Measurements from ENCODE around the gene MAPT.

The MAPT gene

DNA sequence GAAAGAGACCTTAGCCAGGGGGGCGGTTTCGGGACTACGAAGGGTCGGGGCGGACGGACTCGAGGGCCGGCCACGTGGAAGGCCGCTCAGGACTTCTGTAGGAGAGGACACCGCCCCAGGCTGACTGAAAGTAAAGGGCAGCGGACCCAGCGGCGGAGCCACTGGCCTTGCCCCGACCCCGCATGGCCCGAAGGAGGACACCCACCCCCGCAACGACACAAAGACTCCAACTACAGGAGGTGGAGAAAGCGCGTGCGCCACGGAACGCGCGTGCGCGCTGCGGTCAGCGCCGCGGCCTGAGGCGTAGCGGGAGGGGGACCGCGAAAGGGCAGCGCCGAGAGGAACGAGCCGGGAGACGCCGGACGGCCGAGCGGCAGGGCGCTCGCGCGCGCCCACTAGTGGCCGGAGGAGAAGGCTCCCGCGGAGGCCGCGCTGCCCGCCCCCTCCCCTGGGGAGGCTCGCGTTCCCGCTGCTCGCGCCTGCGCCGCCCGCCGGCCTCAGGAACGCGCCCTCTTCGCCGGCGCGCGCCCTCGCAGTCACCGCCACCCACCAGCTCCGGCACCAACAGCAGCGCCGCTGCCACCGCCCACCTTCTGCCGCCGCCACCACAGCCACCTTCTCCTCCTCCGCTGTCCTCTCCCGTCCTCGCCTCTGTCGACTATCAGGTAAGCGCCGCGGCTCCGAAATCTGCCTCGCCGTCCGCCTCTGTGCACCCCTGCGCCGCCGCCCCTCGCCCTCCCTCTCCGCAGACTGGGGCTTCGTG lies at the start of gene MAPT:
Gene MAPT (plus strand): TSS at position 533 of the 763 bp plus-strand sequence. CDS start 67,784 bp downstream, outside the sequence.
- peak; percentile 74 for DNase-seq (ENCODE audit: low read depth)

DNA sequence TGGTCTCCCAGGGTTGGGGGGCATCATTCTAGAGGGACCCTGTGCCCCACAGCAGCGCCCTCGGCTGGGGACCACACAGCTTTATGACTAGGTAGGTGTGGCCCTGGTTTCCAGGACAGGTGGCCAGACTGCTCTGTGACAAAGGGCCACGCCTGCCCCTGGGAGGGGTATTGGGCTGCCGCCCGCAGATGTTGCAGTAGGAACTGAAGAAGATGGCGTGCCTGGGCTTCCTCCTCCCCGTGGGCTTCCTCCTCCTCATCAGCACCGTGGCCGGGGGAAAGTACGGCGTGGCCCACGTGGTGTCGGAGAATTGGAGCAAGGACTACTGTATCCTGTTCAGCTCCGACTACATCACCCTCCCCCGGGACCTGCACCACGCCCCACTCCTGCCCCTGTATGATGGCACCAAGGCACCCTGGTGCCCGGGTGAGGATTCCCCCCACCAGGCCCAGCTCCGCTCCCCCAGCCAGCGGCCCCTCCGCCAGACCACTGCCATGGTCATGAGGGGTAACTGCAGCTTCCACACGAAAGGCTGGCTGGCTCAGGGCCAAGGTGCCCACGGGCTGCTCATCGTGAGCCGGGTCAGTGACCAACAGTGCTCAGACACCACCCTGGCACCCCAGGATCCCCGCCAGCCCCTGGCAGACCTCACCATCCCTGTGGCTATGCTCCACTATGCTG lies 49.5 kb upstream of the MAPT start, which contains the start of gene SPPL2C:
Gene SPPL2C (plus strand): TSS at position 187 of the 681 bp plus-strand sequence. CDS start 26 bp downstream, at position 213.
- DNase-seq (ENCODE audit: low read depth) = no peak

DNA sequence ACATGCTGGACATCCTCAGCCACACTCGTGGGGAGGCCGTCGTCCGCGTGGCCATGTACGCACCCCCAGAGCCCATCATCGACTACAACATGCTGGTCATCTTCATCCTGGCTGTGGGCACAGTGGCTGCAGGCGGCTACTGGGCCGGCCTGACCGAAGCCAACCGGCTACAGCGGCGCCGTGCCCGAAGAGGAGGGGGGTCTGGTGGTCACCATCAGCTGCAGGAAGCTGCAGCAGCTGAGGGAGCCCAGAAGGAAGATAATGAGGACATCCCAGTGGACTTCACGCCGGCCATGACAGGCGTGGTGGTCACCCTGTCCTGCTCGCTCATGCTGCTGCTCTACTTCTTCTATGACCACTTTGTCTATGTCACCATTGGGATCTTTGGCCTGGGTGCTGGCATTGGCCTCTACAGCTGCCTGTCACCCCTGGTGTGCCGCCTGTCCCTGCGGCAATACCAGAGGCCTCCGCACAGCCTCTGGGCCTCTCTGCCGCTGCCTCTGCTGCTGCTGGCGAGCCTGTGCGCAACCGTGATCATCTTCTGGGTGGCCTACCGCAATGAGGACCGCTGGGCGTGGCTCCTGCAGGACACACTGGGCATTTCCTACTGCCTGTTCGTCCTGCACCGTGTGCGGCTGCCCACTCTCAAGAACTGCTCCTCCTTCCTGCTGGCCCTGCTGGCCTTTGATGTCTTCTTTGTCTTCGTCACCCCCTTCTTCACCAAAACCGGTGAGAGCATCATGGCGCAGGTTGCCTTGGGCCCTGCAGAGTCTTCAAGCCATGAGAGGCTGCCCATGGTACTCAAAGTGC lies 48.8 kb upstream of the MAPT start:
- DNase-seq (ENCODE audit: low read depth) = no peak

DNA sequence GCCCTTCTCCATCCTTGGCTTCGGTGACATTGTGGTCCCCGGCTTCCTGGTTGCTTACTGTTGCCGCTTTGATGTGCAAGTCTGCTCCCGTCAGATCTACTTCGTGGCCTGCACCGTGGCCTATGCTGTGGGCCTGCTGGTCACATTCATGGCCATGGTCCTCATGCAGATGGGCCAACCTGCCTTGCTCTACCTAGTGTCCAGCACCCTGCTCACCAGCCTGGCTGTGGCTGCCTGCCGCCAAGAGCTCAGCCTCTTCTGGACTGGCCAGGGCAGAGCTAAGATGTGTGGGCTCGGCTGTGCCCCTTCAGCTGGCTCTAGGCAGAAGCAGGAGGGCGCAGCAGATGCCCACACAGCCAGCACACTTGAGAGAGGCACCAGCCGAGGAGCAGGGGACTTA lies 48.1 kb upstream of the MAPT start:
- DNase-seq (ENCODE audit: low read depth) = no peak

DNA sequence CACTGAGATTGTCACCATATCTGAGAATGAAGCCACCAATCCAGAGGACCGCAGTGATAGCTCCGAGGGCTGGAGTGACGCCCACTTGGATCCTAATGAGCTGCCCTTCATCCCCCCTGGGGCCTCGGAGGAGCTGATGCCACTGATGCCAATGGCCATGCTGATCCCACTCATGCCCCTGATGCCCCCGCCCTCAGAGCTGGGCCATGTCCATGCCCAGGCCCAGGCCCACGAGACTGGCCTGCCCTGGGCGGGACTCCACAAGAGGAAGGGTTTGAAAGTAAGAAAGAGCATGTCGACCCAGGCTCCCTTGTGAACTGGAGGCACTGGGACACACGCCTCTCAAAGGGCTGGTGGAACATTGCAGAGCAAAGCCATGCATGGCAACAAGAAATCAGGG lies 47.7 kb upstream of the MAPT start:
- DNase-seq (ENCODE audit: low read depth) = no peak

DNA sequence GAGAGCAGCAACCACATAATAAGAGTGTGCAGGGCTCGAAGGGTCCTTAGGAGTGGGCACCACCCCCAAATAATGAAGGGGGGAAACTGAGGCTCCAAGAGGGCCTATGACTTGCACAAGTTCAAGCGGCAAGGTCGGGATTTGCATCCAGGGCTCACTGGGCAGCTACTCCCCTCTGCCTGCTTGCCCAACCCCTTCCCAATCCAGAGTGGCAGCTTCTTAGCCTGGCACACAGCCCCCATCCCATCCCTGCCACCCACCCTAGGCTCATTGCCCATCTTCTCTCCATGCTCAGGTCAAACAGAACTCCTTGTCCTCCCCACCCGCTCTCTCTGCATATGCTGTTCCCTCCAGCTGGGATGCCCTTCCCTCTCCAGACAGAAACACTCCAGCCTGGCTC lies 47.3 kb upstream of the MAPT start:
- no peak for DNase-seq (ENCODE audit: low read depth)

DNA sequence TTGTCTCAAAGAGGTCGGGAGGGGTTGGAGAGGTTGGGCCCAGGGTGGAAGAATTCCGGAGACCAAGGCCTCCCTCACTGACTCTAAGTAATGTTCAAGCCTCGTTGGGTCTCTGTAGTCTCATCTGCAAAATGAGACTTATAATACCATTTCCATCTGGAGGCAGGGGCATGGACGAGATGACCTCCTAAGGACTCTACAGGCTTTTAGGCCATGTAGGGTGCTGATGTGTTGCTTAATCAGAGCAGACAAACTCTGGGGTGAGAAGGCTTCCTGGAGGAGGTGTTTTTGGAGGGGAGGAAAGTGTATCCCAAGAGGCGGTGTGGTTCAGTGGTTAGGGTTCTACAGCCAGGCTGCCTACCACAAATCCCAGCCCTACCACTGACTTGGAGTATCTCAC lies 46.6 kb upstream of the MAPT start:
- no peak for DNase-seq (ENCODE audit: low read depth)

DNA sequence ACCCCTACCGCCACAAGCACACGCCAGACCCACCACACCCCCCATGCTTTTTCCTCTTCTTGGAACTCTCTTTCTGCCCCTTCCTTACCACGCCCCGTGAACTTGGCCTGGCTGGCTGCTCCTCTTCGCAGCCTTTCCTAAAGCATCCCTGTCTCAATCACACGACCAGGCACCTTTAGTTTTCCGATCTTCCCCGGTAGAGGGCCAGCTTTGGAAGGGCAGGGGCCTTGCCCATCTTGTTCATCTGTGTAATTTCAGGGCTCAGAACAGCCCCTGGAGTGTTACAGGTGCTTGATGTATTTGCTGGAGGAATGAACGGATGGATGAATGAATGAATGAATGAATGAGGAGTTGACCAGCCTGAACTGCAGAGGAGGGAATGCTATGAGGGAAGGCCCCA lies 45.9 kb upstream of the MAPT start:
- no peak for DNase-seq (ENCODE audit: low read depth)

DNA sequence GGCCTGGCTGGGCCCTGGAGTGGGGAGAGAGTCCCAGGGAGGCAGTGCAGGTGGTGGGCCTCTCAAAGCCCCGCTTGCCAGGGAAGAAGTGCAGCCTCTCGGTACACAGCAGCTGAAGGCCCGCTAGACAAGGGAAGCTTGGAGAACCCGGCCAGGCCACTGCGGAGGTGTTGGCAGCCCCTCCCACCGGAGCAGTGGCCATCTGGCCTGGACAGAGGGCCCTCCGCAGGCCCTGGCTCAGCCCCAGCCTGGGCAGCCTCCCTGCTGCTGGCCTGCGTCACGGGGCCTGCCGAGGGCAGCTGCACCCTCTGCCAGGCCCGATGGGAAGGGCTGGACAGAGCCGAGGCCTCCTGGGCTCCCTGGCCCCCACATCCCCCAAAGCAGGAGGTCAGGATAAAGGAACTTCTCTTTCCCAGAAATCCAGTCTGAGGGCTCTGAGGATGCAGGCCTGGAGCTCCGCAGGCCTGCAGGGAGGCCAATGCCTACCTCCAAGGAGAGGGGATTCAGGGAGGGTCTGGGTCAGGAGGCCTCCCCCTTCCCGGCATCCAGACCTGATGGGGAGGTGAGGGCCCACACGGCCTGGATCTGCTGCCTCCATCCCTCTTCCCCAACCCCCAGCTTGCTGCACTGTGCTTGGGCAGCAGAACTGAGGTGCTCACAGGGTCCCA lies 45.4 kb upstream of the MAPT start:
- DNase-seq (ENCODE audit: low read depth) = no peak

DNA sequence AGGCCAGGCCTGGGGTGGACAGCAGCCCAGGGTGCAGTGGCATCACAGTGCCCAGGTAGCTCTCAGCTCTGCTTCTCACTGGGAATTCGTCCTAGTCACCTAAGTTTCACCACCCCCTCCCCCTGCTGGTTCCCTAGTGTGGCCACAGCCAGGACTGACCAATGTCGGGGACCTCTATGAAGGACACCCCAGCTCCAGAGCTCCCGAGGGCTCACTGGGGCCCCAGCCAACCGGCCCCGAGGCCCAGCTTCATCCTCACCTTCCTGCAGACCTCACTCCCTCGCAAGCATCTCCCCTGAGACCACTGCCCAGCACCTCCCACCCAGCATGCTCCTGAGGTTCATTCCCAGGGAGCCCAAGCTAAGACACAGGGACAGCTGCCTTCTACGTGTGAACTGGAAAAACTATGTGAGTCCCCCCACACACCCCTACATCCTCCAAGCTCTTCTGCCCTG lies 44.8 kb upstream of the MAPT start:
- DNase-seq (ENCODE audit: low read depth) = no peak

DNA sequence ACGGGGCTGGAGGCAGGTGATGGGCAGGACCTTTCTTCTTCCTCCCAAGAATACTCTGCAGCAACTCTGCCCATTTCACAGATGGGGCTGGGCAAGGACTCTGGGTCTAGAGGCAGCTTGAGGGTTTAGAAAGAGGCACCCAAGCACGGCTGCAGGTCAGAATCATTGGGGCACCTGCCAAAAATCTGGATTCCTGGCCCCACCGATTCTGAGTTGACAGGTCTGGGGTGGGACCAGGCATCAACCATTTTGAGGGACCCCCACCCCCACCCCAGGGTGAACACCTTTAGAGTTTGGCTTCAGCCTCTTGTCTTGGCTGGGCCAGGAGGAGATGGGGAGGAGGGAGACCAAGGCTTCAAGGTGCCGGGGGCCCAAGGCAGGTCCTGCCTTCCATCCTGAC lies 44.3 kb upstream of the MAPT start:
- DNase-seq (ENCODE audit: low read depth) = no peak

DNA sequence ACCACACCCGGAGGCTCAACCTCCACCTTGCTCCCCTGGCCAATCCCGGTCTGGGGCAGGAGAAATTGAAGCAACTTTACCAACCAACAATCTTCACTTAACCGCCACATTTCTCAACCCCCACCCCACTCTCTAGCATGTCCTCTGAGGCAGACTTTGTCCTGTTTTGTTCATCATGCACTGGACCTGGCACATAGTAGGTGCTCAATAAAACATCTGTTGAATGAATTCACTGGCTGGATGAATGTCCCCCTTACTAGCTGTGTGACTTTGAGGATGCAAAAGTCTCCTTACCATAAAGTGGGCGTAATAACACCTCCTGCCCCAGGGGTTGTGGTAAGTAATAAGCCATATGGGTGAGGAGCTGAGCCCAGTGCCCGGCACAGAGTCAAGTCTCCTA lies 43.9 kb upstream of the MAPT start:
- DNase-seq (ENCODE audit: low read depth) = no peak

DNA sequence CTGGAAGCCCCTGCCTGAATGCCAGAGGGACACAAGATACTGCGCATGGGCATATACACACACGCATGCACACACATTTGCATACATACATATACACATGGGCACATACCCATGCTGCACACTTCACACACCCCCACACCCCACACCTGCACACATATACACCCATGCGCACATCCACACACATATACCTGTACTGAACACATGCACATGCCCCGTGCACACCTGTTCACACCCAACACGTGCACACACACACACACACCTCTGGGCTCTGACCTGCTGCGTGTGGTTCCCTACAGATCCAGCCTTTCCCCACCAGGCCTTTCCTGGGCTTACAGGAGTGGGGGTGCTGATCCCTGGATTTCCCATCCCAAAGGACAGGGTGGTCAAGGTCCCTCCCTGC lies 43.3 kb upstream of the MAPT start:
- no peak for DNase-seq (ENCODE audit: low read depth)

DNA sequence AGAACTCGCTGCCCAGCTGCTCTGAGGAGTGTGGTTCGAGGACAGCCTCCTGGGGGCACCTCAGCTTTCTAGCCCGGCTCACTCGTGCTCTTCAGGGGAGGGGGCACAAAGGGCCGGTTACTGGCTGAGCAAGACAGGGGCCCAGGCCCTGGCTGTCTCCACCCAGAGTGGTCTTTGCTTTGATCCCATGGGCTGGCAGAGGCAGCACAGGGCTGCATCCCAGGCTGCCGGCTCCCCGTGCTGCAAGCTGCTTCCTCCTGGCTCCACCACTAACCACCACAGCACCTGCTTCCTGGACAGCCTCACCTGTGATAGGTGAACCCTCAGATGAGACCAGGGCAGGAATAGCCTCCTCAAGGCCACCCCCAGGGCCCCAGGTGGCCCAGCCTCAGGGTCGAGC lies 42.9 kb upstream of the MAPT start:
- DNase-seq (ENCODE audit: low read depth) = no peak

DNA sequence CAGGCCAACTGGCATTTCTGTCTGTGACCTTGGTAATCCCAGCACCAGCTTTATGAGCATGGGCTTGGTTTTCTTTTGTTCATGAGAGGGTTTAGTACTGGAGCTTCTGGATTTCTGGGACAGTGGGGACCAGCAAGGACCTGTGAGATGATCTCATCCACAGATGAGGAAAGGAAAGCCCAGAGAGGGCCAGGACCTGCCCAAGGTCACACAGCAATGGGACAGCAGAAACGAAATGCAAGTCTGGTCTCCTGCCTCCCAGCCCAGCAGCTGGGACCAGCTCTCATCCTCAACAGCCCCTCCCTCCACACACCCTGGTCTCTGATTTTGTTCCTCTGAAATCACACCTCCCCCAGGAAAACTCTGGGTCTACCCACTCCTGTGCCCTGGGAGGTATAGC lies 42.5 kb upstream of the MAPT start:
- DNase-seq (ENCODE audit: low read depth) = no peak

DNA sequence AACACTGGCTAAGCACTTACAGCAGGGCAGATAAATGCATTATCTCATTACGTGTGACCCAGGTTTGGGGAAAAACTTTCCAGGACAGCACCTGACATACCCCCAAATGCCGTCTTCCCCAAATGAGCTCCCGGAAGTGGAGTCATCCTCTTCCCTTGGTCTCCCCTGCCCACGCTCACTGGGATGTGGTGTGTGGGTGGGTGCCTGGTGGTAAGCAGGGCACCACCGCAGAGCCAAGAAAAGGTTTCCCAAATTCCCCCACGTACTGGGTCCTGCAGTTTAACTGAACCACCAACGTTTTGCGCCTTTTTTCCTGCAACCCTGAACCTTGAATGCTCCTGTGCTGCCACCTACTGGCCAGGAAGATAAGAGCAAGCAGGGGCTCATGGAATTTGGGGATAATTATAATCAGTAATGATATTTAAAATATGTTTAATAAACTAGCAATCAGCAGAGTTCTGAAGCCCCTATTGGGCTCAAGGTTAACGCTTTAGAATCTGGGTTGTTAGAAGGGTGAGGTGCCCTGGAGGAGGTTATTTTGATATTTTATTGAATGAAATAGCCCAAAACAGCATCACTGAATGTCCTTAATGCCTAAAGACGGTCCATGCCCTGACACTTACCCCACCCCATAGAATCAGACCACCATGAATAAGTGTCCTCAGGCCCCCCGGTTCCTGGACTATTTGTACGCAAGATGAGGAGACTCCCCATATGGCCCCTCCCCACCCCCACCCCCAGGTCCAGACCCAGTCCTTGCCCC lies 41.6 kb upstream of the MAPT start:
- no peak for DNase-seq (ENCODE audit: low read depth)

DNA sequence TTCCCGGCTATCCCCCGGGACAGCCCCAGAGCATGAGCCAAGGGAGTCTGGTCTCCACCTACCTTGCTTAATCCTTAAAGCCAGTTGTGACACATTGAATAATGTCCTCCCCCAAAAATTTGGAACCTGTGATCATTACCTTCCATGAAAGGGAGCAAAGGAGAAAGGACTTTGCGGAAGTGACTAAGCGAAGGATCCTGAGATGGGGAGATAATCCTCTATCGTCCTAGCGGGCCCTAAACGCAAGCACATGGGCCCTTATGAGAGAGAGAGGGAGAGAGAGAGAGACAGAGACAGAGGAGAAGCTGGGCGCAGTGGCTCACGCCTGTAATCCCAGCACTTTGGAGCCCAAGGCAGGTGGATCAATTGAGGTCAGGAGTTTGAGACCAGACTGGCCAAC lies 40.1 kb upstream of the MAPT start:
- DNase-seq (ENCODE audit: low read depth) = no peak

DNA sequence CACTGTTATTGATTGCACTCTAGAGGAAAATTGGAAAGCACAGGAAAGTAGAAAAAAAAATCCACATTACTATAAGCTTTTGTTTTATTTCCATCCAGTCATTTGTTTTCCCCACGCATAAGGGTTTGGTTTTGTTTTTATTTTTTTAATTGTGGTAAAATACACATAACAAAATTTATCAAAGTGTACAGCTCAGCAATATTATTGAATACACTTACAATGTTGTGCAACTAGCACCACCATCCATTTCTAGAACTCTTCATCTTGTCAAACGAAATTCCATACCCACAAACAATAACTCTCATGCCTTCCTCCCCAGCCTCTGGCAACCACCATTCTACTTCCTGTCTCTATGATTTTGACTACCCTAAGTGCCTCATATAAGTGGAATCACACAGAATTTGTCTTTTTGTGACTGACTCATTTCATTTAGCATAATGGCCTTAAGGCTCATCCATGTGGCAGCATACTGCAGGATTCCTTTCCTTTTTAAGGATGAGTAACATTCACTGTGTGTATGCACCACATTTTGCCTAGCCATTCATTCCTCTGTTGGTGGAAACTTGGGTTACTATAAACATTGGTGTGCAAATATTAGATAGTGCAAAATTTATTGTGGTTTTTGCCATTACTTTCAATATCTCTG lies 38.5 kb upstream of the MAPT start:
- DNase-seq (ENCODE audit: low read depth) = no peak

DNA sequence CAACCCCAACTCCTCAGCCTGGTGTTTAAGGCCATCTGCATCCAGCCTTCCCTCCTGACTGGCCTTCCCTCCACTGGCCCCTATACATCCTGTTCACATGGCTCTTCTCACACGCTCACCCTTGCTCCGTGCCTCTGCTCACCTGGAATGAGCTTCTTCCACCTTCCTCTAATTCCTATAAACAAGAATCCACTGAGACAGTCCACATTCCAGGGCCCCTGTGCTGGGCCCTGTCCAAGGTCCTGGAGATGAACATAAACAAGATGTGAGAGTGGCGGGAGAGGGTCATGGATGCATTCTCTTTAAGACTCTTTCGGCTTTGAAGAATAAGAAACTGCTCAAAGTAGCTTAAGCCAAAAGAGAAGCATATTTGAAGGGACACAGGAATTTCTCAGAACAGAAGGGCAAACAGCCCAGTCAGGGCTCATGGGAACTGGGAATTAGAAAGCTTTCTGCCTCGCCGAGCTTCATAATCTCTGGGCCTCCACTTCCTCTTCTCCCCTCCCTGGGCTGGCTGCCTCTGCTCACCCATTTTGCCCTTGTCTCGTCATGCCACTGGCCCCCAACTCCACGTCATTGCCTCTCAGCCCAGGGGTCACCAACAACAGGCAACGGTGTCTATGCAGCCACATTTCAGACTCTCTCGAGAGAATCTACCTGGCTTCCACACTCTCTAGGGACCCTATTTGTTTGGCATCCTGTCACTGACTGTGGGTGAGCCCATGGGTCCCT lies 36.2 kb upstream of the MAPT start:
- no peak for DNase-seq (ENCODE audit: low read depth)

DNA sequence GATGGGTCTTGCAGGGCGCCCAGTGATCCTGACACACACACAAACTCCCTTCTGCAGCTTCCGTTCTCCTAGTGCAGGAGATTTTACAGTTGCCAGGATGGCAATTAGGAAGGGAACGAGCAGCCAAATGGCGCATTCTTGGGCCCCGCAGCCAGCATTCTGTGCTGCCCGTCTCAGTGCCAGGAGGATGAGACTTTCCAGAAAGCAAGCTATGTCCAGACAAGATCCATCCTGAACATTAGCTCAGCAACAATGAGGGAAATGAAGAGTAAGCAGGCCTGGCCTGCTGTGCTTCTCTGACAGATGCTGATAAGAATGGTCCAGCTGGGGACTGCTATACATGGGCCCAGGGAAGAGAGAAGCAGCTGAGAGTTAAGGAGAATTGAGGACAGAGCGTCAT lies 33.2 kb upstream of the MAPT start:
- no peak for DNase-seq (ENCODE audit: low read depth)
